T-helper 22 cell (primary cell): Measurements from ENCODE around the gene ALKBH1.
"Not testable (repeated sequence)": the region's sequence is repeated elsewhere in the genome, so short reads cannot be mapped to it uniquely, and the experiment has no call there.

Experiments
- DNase-seq: peaks from one replicate; pipeline ENCODE4 v3.0.0-alpha.2; 2020; ENCODE audit warnings: low read depth

The ALKBH1 gene

DNA sequence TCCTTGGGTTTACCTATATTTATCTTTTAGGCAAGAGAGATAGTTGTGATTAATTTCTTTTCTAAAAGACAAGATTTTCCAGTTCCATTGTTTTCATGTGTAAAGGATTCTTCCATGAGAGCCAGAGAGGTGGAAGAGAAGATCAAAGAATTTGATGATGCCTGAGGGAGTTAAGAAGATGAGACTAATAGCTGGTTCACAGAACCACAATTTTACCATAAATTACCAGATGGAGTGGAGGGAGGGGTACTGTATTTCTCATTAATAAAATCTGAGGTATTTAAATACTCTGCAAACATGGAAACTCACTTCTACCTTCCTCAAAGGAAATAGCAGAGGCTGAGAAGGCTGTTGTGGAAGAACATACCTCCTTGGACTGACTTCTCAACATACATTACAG lies 34.6 kb downstream of the ALKBH1 start:
- no peak for DNase-seq

DNA sequence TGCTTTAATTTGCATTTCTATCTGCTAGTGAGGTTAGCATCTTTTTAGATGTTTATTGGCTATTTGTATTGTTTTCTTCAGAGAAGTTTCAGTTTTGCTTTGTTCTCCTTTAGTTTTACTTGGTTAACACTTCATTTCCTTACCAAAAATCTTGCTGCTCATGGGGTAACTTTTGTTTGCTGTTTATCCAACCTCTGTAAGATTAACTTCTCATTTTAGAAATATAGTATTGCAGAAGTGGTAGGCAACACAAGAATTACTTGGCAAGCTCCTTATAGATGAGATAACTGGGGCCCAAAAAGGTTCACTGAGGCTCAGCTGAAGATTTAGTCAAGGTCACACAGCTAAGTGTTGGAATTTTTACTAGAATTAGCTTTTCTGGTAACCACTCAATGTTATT lies 40.5 kb downstream of the ALKBH1 start:
- no peak for DNase-seq

DNA sequence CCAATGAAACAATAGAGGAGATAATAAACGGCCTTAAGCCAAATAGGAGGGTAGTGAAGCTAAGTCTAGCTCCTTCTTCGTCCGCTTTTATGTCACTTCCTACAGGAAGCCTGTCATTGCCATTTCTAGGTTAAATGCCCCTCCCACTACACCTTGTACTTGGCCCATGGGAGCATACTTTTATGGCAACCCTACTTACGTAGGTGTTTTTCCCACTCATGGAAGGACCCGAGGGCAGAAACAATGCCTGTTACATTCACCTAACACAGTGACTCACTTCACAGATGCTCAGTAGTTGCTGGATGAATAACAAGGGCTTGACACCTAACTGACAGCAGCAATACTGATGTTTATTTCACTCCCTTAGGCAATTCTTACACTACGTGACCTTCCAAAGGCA lies 44.5 kb downstream of the ALKBH1 start:
- no peak for DNase-seq

DNA sequence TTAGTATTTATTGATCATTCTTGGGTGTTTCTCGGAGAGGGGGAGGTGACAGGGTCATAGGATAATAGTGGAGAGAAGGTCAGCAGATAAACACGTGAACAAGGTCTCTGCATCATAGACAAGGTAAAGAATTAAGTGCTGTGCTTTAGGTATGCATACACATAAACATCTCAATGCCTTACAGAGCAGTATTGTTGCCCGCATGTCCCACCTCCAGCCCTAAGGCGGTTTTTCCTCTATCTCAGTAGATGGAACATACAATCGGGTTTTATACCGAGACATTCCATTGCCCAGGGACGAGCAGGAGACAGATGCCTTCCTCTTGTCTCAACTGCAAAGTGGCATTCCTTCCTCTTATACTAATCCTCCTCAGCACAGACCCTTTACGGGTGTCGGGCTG lies 46.3 kb downstream of the ALKBH1 start:
- DNase-seq, result not testable (repeated sequence)

DNA sequence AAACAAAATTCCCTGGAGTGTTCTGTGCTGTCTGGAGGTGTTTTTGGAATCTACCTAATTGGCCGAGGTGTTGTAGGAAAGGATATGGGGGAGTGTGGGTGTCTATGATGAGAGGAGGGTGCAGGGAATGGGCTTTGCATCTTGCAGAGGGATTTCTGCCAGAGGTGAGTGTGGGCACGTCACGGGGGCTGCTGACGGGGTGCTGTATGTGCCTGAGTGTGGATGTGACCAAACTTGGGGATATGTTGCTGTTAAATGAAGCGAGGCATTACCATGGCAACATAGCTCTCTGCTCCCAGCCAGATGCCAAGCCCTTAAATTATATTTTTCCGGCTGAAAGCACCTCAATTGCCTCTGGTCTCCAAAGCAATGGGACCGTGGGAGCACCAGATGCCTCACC lies 47.1 kb downstream of the ALKBH1 start:
- DNase-seq, result no peak

DNA sequence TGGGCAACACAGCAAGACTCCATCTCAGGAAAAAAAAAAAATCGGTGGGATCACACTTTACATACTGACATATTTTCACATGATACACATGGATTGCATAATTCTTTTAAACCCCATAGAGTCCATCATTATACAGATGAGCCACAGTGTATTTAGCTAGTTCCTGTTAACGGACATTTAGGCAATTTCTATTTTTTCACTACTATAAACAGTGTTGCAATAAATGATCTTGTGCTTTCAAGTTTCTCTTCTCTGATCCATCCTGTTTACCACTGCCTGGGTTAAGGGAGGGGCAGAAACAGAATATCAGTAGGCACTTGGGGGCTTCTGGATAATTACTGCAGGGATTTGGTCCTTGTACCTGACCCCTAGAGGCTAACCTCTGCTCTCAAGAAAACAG lies 48.0 kb downstream of the ALKBH1 start:
- no peak for DNase-seq

DNA sequence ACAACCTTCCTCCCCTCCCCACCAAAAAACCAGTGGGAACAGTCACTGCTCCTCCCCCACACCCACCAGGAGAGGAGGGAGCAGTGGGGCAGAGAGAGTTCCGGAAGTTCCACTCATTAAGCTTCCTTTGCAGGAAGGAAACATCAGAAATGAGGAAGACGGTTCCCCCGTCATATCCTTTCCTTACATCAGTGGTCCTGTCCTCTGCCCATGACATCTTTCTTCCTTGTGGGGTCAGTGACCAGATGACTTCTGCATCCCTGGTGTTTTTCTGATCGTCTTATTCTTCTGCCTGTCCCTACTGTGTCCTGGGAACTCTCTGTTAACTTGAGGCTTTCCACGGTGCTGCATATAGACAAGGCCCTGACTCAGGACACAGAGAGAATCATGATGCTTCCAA lies 50.5 kb downstream of the ALKBH1 start:
- DNase-seq, result no peak

DNA sequence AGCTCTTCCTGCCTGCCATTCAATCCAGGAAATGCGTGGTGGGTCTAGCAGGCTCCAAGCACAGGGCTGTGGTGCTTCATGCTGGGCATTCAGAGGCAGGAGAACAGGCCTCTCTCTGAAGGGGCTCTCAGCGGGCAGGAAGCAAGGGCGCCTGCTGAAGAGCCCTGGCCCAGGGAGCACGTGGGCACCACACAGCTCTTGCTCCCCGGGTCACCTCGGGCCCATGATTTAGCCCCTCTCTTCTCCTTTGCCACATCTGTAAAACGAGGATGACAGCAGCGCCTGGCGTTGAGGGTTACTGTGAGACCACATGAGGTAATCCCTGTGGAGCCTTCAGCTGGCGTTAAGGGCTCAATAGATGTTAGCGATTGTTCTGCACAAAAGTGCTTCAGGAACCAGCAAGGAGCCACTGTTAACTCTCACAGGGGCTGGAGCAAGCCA lies 53.8 kb downstream of the ALKBH1 start:
- DNase-seq, result no peak

DNA sequence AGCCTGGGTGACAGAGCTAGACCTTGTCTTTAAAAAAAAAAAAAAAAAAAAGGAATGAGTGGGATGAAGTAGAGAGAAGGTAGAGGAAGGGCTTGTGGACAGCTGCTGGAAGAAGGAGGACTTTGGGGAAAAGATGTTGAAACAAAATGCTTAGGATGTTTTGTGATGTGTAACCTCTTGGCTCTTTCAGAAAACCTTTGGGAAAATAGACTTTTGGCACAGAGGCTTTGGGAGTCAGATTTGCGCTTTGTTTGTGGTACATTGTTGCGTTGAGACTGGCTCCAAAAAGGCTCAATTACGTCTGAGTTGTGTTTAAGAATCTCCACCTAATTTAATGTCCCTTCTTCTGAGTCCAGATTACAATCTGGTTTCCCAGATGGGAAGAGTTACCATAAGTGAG lies 58.5 kb downstream of the ALKBH1 start:
- no peak for DNase-seq

DNA sequence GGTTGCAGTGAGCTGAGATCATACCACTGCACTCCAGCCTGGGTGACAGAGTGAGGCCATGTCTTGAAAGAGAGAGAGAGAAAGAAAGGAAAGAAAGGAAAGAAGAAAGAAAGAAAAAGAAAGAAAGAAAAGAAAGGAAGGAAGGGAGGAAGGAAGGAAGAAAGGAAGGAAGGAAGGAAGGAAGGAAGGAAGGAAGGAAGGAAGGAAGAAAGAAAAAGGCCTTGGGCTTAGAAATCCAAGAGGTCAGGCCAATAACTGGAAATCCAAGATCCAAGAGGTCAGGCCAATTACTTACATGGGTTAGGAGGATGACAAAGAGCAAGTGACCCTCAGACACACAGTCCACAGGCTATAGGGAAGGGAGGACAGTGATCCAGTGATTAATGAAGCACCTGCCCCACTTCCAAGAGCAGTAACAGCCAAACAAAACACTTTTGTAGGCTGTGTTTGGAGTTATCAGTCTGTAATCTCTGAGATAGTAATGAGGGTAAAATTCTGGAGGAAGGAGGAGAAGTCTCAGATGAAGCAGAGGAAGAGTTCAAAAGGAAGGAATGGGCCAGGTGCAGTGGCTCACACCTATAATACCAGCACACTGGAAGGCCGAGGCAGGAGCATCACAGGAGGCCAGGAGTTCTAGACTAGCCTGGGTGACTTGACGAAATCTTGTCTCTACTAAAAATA lies 59.2 kb downstream of the ALKBH1 start:
- DNase-seq, result no peak

DNA sequence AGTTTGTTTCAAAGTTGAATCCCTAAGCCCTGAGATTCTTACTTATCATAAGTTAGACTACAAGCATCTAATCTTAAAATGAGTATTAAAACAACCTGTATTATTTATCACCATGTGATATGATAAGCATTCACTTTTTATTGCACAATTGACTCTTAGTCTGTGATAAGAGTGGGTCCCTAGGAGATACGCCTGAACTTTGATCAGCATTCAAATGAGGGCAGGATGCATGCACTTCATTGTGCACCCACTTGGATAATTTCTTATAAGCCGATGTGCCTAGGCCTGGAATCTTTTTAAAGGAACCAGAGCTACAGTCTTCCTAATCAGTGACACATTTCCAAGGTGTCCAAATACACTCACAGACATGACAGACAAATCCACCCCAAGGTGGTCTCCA lies 60.0 kb downstream of the ALKBH1 start:
- no peak for DNase-seq

DNA sequence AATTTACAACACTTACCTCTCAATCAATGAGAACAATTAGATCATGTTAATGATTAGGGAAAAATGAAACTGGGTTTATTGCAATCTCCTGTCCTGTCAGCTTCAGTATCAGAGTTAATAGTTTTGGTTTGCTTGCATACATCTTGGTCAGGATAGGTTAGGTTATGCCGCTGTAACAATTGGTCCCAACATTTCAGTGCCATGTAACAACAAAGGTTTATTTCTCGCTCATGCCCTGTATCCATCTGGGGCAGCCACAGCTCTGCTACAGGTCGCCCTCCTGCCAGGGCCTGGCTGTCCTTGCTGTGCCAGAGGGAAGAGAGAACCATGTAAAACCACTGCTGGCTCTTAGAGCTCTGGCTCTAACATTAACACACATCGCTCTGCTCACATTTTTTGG lies 60.9 kb downstream of the ALKBH1 start:
- no peak for DNase-seq

DNA sequence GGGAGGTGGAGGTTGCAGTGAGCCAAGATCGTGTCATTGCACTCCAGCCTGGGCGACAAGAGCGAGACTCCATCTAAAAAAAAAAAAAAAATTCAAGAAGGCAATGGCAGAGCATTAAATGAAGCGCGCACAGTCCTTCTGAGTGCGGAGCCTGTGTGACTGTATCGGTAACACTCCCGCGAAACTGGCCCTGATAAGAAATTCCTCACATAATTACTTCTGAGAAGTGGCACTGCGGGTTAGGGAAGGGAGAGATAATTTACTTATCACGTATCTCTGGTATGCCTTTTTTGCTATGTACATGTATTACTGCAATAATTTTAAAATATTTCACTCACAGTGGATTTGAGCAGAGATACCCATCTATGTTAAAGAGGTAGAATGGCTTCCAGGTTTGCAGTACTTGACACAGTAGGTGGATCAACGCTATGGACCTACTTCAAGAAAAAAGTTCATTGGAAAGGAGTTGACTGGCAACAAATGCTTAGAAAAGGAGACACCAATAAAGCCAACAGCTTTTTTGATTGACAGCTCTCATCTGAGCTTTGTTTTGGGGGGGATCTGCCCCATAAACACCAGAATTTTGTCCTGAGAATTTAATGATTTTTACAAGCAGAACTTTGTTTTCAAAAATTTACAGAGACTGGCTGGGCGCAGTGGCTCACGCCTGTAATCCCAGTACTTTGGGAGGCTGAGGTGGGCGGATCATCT lies 62.1 kb downstream of the ALKBH1 start:
- DNase-seq, result no peak

DNA sequence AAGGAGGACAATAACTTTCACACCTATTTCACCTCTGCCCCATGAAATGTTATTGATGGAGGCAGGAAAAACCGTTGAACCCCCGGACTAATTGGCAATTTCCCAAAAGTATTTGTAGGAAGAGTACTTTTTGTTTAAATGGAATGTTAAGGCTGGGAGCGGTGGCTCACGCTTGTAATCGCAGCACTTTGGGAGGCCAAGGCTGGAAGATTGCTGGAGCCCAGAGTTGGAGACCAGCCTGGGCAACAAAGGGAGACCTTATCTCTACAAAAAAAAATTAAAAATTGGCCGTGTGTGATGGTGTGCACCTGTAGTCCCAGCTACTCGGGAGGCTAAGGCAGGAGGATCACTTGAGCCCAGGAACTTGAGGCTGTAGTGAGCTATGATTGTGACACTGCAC lies 65.4 kb downstream of the ALKBH1 start:
- no peak for DNase-seq

DNA sequence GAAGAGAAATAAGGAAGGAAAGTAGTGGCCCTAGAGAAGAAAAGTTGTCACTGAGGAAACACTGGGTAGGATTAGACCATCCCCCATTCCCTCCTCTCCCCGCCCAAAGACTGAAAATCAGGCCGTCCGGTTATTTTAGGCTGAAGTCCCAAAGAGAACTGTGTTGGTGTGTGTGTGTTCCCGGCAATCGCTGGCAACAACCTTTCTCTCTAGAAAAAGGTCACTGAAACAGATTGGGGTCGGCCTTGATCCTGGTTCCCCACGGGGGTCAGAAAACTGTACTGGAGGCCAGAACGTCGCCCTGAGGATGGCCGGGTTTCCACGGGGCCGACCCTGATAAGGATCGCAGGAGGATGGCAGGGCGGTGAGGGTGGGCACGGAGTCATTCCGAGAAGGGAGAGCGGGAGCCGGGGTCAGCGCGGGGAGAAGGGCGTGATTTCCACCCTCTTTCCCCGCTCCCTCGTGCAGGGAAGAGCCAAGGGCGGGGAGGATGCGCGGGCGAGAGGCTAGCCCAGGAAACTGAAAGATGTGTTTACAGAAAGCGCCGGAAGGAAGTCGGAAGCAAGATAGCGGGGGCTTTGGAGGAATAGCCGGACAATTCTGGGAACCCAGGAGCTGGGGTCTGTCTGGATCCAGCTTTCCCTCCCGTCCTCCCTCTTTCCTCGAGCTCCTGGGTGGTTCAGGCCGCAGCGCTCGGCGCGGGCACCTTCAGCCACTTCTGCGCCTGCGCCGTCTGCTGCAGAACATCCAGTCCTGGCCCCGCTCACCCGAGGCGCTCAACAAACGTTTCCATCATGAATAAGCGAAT lies 66.1 kb downstream of the ALKBH1 start:
- DNase-seq, result peak; percentile 11

DNA sequence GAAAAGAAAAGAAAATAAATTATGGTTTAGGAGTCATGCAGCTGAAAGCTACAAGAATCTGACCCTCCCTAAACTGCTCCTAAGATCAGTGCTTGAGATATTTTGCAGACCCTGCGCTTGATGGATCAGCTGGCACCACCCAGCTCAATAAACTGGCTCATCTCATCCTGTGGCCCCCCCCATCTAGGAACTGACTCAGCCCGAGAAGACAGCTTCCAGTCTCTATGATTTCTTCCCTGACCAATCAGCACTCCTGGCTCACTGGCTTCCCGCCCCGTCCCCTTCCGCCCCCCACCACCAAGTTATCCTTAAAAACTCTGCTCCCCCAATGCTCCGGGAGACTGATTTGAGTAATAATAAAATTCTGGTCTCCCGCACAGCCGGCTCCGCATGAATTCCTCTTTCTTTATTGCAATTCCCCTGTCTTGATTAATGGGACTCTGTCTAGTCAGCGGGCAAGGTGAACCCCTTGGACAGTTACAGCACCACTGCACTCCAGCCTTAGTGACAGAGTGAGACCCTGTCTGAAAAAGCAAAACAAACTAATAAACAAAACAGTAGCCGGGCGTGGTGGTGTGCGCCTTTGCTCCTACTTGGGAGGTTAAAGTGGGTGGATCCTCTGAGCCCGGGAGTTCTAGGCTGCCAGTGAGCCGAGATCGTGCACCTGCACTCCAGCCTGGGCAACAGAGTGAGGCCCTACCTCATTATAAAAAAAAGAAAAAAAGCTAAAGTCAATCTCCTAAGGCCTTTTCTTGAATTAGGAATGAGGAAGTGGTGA lies 66.9 kb downstream of the ALKBH1 start:
- no peak for DNase-seq

DNA sequence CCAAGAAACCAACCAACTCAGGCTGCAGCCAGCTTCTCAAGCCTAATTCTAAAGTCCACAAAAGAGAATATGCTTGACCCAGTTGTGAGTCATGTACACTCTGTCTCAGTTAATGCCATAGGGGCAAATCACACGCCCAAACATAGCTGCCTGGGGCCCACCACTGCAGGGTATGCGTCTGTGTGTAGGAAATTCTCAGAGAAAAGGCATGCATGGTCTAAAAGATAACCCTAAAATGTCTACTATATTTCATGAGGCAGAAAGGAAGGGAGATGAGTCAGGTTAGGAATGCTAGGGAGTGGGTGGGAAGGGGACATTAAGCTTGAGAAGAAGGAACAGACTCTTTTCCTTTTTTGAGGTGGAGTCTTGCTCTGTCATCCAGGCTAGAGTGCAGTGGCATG lies 69.1 kb downstream of the ALKBH1 start:
- no peak for DNase-seq

DNA sequence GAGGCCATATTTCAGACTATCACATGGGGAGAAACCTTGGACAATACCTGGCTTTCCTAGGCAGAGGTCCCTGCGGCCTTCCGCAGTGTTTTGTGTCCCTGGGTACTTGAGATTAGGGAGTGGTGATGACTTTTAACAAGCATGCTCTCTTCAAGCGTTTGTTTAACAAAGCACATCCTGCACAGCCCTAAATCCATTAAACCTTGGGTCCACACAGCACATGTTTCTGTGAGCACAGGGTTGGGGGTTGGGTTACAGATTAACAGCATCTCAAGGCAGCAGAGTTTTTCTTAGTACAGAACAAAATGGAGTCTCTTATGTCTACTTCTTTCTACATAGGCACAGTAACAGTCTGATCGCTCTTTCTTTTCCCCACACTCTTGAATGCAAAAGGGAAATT lies 72.0 kb downstream of the ALKBH1 start:
- not testable (repeated sequence) for DNase-seq

DNA sequence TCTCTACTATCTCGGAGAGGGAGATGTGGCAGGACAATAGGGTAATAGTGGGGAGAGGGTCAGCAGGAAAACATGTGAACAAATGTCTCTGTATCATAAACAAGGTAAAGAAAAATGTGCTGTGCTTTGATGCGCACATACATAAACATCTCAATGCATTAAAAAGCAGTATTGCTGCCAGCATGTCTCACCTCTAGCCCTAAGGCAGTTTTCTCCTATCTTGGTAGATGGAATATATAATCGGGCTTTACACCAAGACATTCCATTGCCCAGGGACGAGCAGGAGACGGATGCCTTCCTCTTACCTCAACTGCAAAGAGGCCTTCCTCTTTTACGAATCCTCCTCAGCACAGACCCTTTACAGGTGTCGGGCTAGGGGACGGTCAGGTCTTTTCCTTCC lies 72.4 kb downstream of the ALKBH1 start:
- not testable (repeated sequence) for DNase-seq

DNA sequence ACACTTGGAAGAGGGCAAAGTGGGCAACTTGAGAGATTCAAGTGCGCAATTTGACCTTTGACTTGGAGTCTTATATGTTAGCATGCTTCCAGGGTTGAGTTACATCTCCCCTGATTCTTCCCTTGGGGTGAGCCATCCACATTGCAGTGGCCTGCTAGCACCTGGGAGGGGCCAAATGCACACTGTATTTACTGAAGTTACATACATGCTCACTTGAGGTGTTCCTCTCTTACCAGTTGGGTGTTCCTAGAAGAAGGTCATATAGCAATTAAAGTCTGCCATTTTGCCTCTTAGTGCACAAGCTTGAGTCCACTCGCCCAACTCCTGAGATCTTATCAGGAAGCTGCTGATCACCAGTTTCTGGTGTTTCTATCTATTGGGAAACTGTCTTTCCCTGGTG lies 77.7 kb downstream of the ALKBH1 start:
- no peak for DNase-seq

DNA sequence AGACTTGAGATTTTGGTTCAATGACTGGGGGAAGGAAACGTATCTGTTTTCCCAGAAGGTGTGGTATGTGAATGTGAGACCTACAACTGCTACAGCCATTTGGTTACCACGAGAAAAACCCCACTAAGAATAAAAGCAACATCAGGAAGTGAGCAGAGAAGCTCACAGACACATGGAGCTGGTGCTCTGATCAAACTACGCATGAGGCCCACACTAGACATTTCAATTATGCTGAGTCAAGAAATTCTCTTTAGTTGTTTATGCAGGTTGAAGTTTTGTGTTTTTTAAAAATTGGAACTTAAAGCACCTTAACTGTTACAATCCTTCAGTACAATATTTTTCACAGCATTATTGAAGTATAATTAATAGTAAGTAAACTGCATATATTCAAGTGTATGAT lies 82.5 kb downstream of the ALKBH1 start:
- DNase-seq, result no peak

DNA sequence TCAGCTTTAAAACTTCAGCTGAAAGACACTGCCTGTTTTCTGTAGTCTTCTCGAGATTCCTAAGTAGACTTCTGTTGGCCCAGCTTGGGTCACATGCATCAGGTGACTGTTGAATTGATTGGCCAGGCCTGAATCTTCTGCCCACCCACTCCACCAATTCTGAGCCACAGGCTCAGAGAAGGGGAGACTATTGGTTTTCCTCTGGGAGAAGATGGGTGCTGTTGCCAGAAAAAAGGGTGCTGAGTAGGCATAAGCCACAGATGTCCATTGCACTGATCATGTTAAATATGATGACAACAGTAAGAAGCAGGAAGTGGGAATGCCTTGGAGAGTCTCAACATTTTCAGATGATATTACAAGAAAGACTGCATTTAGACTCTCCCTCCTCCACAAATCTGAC lies 84.6 kb downstream of the ALKBH1 start:
- no peak for DNase-seq
